Measurements from ENCODE around the gene TRIO. TPM values are rescaled to one million over a fixed set of nuclear protein-coding genes. Genes with fewer than 3 reads are reported as not detected.

The TRIO gene
- polyA plus RNA-seq, 1 donor from 2014 or later = 8.5 TPM

- Mint-ChIP-seq H3K36me3 (peaks cover 2% of the 10 kb centered on the region), H3K27me3 (no peaks in the 10 kb centered on the region)
These were observed 5.9 kb downstream of the TRIO start for GRCh38 chr5:14148890-14149671.

GRCh38 chr5:14149672-14150274 is 6.6 kb downstream of the TRIO start:
- Mint-ChIP-seq H3K27ac (peak overlapping the region; percentile 50 to 95 (median 64)), H3K27me3 (no peaks in the 10 kb centered on the region), H3K36me3 (peaks cover 2% of the 10 kb centered on the region), H3K9me3 (no peaks in the 10 kb centered on the region), H3K4me3 (peak overlapping the region; percentile 49 to 90 (median 76)), H3K4me1 (peaks cover 50 to 74% (median 65%) of the 10 kb centered on the region in 3 donors)

More at GRCh38 chr5:14148890-14149671, 5.9 kb downstream of the TRIO start:
- Mint-ChIP-seq H3K27ac (peak overlapping the region; percentile 50 to 95 (median 64)), H3K9me3 (no peaks in the 10 kb centered on the region), H3K4me3 (peak overlapping the region; percentile 49 to 90 (median 76)), H3K4me1 (peaks cover 46 to 74% (median 59%) of the 10 kb centered on the region in 3 donors)

GRCh38 chr5:14151416-14151815 is 8.3 kb downstream of the TRIO start:
- H3K4me1 Mint-ChIP-seq = peaks cover 39 to 61% (median 55%) of the 10 kb centered on the region in 3 donors

GRCh38 chr5:14153071-14153864 is 10.1 kb downstream of the TRIO start:
- Mint-ChIP-seq H3K36me3 (peaks cover 2% of the 10 kb centered on the region), H3K4me3 (peak overlapping the region in 1 of 4 donors; percentile 16), H3K27ac (no peak overlapping the region), H3K4me1 (peaks cover 29 to 49% (median 48%) of the 10 kb centered on the region in 3 donors), H3K27me3 (no peaks in the 10 kb centered on the region), H3K9me3 (peaks cover 0 to 2% (median 0%) of the 10 kb centered on the region in 3 donors)

More at GRCh38 chr5:14151416-14151815, 8.3 kb downstream of the TRIO start:
- Mint-ChIP-seq H3K9me3 (no peaks in the 10 kb centered on the region), H3K27ac (no peak overlapping the region), H3K36me3 (peaks cover 2% of the 10 kb centered on the region), H3K27me3 (no peaks in the 10 kb centered on the region), H3K4me3 (peak overlapping the region in 2 of 4 donors; percentile 62 to 70)

- peaks cover 0 to 2% (median 0%) of the 10 kb centered on the region in 3 donors for H3K9me3 Mint-ChIP-seq
- no peak overlapping the region for H3K27ac Mint-ChIP-seq
- peaks cover 27 to 45% (median 44%) of the 10 kb centered on the region in 3 donors for H3K4me1 Mint-ChIP-seq
- no peaks in the 10 kb centered on the region for H3K27me3 Mint-ChIP-seq
- peaks cover 2% of the 10 kb centered on the region for H3K36me3 Mint-ChIP-seq
- peak overlapping the region in 1 of 4 donors; percentile 87 for H3K4me3 Mint-ChIP-seq
These were observed 11.0 kb downstream of the TRIO start for GRCh38 chr5:14153932-14154731.

- Mint-ChIP-seq H3K36me3 (peaks cover 2% of the 10 kb centered on the region), H3K4me1 (peaks cover 23 to 43% (median 42%) of the 10 kb centered on the region in 3 donors), H3K27me3 (no peaks in the 10 kb centered on the region), H3K9me3 (peaks cover 0 to 2% (median 0%) of the 10 kb centered on the region in 3 donors), H3K4me3 (no peak overlapping the region), H3K27ac (no peak overlapping the region)
These were observed 11.9 kb downstream of the TRIO start for GRCh38 chr5:14155075-14155474.

GRCh38 chr5:14155739-14156138 is 12.6 kb downstream of the TRIO start:
- Mint-ChIP-seq H3K4me1 (peaks cover 23 to 45% (median 45%) of the 10 kb centered on the region in 3 donors), H3K9me3 (peaks cover 0 to 2% (median 0%) of the 10 kb centered on the region in 3 donors)

GRCh38 chr5:14156290-14156649 is 13.1 kb downstream of the TRIO start:
- H3K27ac Mint-ChIP-seq = no peak overlapping the region
- peaks cover 2% of the 10 kb centered on the region for H3K36me3 Mint-ChIP-seq
- no peaks in the 10 kb centered on the region for H3K27me3 Mint-ChIP-seq
- H3K4me3 Mint-ChIP-seq = no peak overlapping the region
- H3K9me3 Mint-ChIP-seq = peaks cover 0 to 2% (median 0%) of the 10 kb centered on the region in 3 donors
- H3K4me1 Mint-ChIP-seq = peaks cover 20 to 46% (median 43%) of the 10 kb centered on the region in 3 donors

More at GRCh38 chr5:14155739-14156138, 12.6 kb downstream of the TRIO start:
- Mint-ChIP-seq H3K27me3 (no peaks in the 10 kb centered on the region), H3K36me3 (peaks cover 2% of the 10 kb centered on the region), H3K4me3 (no peak overlapping the region), H3K27ac (no peak overlapping the region)

GRCh38 chr5:14156650-14157492 is 13.7 kb downstream of the TRIO start:
- no peak overlapping the region for H3K27ac Mint-ChIP-seq
- H3K4me1 Mint-ChIP-seq = peaks cover 20 to 45% (median 40%) of the 10 kb centered on the region in 3 donors
- peaks cover 2% of the 10 kb centered on the region for H3K36me3 Mint-ChIP-seq
- no peak overlapping the region for H3K4me3 Mint-ChIP-seq
- no peaks in the 10 kb centered on the region for H3K27me3 Mint-ChIP-seq
- peaks cover 0 to 2% (median 0%) of the 10 kb centered on the region in 3 donors for H3K9me3 Mint-ChIP-seq

- H3K27me3 Mint-ChIP-seq = no peaks in the 10 kb centered on the region
- H3K4me3 Mint-ChIP-seq = peak overlapping the region in 2 of 4 donors; percentile 42 to 85
- H3K36me3 Mint-ChIP-seq = peaks cover 2% of the 10 kb centered on the region
- peak overlapping the region in 1 of 3 donors; percentile 4 for H3K27ac Mint-ChIP-seq
- peaks cover 26 to 50% (median 42%) of the 10 kb centered on the region in 3 donors for H3K4me1 Mint-ChIP-seq
- H3K9me3 Mint-ChIP-seq = peaks cover 0 to 2% (median 0%) of the 10 kb centered on the region in 3 donors
These were observed 14.3 kb downstream of the TRIO start for GRCh38 chr5:14157493-14157782.

- Mint-ChIP-seq H3K4me1 (peaks cover 26 to 41% (median 33%) of the 10 kb centered on the region in 3 donors), H3K36me3 (no peaks in the 10 kb centered on the region), H3K9me3 (peaks cover under 1 to 2% (median 2%) of the 10 kb centered on the region in 3 donors), H3K27me3 (no peaks in the 10 kb centered on the region), H3K27ac (peak overlapping the region; percentile 33 to 91 (median 49)), H3K4me3 (peak overlapping the region; percentile 66 to 81 (median 76))
These were observed 15.9 kb downstream of the TRIO start for GRCh38 chr5:14158890-14159666.

GRCh38 chr5:14161825-14162556 is 18.8 kb downstream of the TRIO start:
- Mint-ChIP-seq H3K4me3 (no peak overlapping the region), H3K9me3 (peaks cover 2 to 7% (median 2%) of the 10 kb centered on the region in 3 donors), H3K27ac (no peak overlapping the region), H3K36me3 (no peaks in the 10 kb centered on the region), H3K27me3 (no peaks in the 10 kb centered on the region), H3K4me1 (peaks cover 23 to 52% (median 50%) of the 10 kb centered on the region in 3 donors)

All from IgD-negative memory B cell (primary cell).